Measurements from ENCODE around the gene LENEP.

DNA sequence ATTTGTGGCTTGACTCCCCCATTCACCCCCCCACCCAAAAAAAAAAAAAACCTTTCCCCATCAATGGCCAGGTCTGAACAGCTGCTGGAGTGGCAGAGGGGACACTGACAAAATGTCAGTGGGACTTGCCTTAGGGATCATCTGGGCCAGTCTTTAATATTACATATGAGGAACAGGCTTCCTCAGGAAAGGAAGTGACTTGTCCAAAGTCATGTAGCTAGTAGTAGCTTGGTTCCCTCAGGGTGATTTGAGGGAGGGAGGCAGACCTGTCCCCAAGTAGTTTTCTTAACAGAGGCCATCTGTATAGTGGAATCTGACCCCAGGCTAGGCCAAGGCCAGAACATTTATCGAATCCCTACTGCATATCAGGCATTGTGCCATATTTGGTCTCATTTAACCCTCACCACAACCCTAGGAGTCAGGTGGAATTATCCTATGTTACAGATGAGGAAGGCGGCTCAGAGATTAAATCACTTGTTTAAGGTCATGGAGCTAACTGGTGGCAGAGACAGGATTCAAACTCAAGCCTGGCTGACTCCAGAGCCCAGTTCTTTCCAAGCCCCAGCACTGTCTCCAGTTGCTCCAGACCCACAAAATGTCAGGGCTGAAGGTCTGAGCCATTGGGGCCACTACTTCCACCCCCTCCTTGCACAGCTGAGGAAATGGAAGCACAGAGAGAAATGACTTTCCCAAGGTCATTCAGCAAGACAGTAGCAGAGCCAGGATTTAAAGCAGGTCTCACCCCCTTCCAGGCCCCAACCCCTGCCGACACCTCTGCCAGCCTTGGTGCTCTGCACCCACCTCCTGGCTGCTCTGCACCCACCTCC, 19.6 kb downstream of the LENEP start:
- TF ChIP-seq, protein P1, sequence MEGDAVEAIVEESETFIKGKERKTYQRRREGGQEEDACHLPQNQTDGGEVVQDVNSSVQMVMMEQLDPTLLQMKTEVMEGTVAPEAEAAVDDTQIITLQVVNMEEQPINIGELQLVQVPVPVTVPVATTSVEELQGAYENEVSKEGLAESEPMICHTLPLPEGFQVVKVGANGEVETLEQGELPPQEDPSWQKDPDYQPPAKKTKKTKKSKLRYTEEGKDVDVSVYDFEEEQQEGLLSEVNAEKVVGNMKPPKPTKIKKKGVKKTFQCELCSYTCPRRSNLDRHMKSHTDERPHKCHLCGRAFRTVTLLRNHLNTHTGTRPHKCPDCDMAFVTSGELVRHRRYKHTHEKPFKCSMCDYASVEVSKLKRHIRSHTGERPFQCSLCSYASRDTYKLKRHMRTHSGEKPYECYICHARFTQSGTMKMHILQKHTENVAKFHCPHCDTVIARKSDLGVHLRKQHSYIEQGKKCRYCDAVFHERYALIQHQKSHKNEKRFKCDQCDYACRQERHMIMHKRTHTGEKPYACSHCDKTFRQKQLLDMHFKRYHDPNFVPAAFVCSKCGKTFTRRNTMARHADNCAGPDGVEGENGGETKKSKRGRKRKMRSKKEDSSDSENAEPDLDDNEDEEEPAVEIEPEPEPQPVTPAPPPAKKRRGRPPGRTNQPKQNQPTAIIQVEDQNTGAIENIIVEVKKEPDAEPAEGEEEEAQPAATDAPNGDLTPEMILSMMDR (IDR thresholded peaks at IDR 0.05): no peak
- TF ChIP-seq EZH2 (IDR thresholded peaks at IDR 0.05) (no peak), EZH2phosphoT487 (IDR thresholded peaks at IDR 0.05) (no peak)

All from neural progenitor cell (in vitro differentiated cells).